ENCODE measurements around the gene NDFIP2. TPM values are rescaled to one million over a fixed set of nuclear protein-coding genes. Genes with fewer than 3 reads are reported as not detected.

Gene NDFIP2
- total and polyA plus RNA-seq, 2 donors (not counting 3 experiments of a cell fraction or from before 2014, with no cell fraction given): 7.9 to 18.5 TPM

DNA sequence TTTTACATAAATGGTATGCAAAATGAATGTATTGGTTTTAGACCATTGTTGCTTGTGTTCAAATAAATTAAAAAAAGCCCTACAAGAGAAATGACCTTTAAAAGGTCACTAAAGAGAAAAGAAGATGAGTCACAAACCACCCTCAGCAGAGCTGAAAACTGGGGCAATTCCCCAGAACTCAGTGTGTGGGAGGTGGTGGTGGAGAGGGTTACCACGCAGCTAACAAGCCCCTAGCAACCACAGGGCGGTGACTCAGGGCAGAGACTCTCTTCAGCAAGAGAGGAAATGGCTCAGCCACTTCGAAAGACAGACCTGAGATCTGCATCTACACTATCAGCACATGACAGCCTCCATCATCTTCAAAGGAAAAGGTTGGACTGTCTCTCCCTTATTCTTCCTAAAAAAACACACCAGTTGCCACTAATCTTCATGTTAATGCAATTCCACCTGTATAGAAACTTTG, 29.4 kb upstream of the NDFIP2 start:
- Histone ChIP-seq H3K4me1 (ENCODE audit: control insufficient read depth, extremely low read depth, insufficient read depth, low read length) (peaks cover 14% of the 10 kb centered on the region), H3K4me2 (ENCODE audit: insufficient read depth, low read length) (peak overlapping the region; percentile 18), H2AFZ (ENCODE audit: low read depth, low read length) (peak overlapping the region; percentile 31), H3K9ac (replicated peaks; ENCODE audit: extremely low read depth, insufficient read depth, low read length) (no peak overlapping the region), H3K27me3 (ENCODE audit: control insufficient read depth in 2 of 2, insufficient read depth in 2 of 2, low read length in 2 of 2) (no peaks in the 10 kb centered on the region), H3K79me2 (ENCODE audit: control insufficient read depth, insufficient read depth, low read length) (no peaks in the 10 kb centered on the region), H4K20me1 (replicated peaks; ENCODE audit: control insufficient read depth, extremely low read depth, insufficient read depth, low read length) (no peaks in the 10 kb centered on the region), H3K27ac (ENCODE audit: insufficient read depth, low read depth, low read length) (no peak overlapping the region), H3K4me3 (replicated peaks in 1 of 3; ENCODE audit: insufficient read depth in 1 of 3, low read depth in 1 of 3, low read length in 3 of 3) (no peak overlapping the region), H3K36me3 (ENCODE audit: control insufficient read depth in 2 of 2, extremely low read depth in 1 of 2, insufficient read depth in 2 of 2, low read length in 2 of 2) (no peaks in the 10 kb centered on the region), H3K9me3 (replicated peaks; ENCODE audit: control insufficient read depth, insufficient read depth, low read length) (no peaks in the 10 kb centered on the region), H3K9me1 (replicated peaks; ENCODE audit: control insufficient read depth, extremely low read depth, insufficient read depth, low read length) (no peaks in the 10 kb centered on the region)
- BruUV-seq (replicated peaks): no TSS peak
- intact Hi-C loops (cut with micrococcal nuclease): no loop called here
- ChIA-PET CTCF (interaction anchor here (1.3 to 1.8 kb wide), 3 partner anchors 27 to 90 kb away, joined by 4 to 15 read pairs (median 6); no protein-coding TSS in a partner anchor), POLR2A (no interaction called here)
- peak; percentile 81 for FAIRE-seq
- dilution Hi-C loops (cut with MboI; ENCODE audit: extremely low pct_ligation_motif_present, low sequenced_read_pairs): no loop called here
- peak; percentile 65 for DNase-seq (ENCODE audit: low read depth, low spot score)
- TF ChIP-seq MYC (IDR thresholded peaks at IDR 0.05; ENCODE audit: low read depth, low read length) (no peak), FOS (IDR thresholded peaks at IDR 0.05; ENCODE audit: borderline replicate concordance, insufficient read depth, low read length) (peak; percentile 69), JUN (IDR thresholded peaks at IDR 0.05; ENCODE audit: borderline replicate concordance, insufficient read depth, insufficient read length, low read depth) (peak; percentile 43), POLR2A (IDR thresholded peaks at IDR 0.05; ENCODE audit: low read depth, low read length) (no peak), EZH2 (IDR thresholded peaks at IDR 0.05; ENCODE audit: borderline replicate concordance, low read depth, low read length, severe bottlenecking) (no peak), GATA2 (IDR thresholded peaks at IDR 0.05; ENCODE audit: insufficient read depth, insufficient read length, low read depth, low read length) (peak; percentile 78), POLR2AphosphoS5 (IDR thresholded peaks at IDR 0.05; ENCODE audit: insufficient read depth, low read depth, low read length) (no peak)
- TF ChIP-seq, protein P1, sequence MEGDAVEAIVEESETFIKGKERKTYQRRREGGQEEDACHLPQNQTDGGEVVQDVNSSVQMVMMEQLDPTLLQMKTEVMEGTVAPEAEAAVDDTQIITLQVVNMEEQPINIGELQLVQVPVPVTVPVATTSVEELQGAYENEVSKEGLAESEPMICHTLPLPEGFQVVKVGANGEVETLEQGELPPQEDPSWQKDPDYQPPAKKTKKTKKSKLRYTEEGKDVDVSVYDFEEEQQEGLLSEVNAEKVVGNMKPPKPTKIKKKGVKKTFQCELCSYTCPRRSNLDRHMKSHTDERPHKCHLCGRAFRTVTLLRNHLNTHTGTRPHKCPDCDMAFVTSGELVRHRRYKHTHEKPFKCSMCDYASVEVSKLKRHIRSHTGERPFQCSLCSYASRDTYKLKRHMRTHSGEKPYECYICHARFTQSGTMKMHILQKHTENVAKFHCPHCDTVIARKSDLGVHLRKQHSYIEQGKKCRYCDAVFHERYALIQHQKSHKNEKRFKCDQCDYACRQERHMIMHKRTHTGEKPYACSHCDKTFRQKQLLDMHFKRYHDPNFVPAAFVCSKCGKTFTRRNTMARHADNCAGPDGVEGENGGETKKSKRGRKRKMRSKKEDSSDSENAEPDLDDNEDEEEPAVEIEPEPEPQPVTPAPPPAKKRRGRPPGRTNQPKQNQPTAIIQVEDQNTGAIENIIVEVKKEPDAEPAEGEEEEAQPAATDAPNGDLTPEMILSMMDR (IDR thresholded peaks at IDR 0.05; ENCODE audit: extremely low read depth in 1 of 2, insufficient read depth in 1 of 2, low read depth in 1 of 2, low read length in 2 of 2): no peak
- TF ChIP-seq, protein P2, sequence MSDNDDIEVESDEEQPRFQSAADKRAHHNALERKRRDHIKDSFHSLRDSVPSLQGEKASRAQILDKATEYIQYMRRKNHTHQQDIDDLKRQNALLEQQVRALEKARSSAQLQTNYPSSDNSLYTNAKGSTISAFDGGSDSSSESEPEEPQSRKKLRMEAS (IDR thresholded peaks at IDR 0.05; ENCODE audit: insufficient read depth, insufficient read length): no peak

Measured in endothelial cell of umbilical vein (primary cell).